ENCODE results near the gene SCYGR4. TPM values are rescaled to one million over a fixed set of nuclear protein-coding genes. Genes with fewer than 3 reads are reported as not detected.

The SCYGR4 gene
- total RNA-seq, 1 donor from 2014 or later: not detected

GRCh38 chr2:227602358-227602757 is 14.9 kb upstream of the SCYGR4 start:
- Histone ChIP-seq H3K36me3 (no peaks in the 10 kb centered on the region), H3K4me3 (no peak overlapping the region), H3K27ac (no peak overlapping the region), H3K27me3 (no peaks in the 10 kb centered on the region), H3K9me3 (no peaks in the 10 kb centered on the region), H3K4me1 (no peaks in the 10 kb centered on the region)
- TF ChIP-seq POLR2AphosphoS5 (IDR thresholded peaks at IDR 0.05; ENCODE audit: insufficient read depth in 1 of 2, low read depth in 1 of 2): no peak
- TF ChIP-seq, protein P1, sequence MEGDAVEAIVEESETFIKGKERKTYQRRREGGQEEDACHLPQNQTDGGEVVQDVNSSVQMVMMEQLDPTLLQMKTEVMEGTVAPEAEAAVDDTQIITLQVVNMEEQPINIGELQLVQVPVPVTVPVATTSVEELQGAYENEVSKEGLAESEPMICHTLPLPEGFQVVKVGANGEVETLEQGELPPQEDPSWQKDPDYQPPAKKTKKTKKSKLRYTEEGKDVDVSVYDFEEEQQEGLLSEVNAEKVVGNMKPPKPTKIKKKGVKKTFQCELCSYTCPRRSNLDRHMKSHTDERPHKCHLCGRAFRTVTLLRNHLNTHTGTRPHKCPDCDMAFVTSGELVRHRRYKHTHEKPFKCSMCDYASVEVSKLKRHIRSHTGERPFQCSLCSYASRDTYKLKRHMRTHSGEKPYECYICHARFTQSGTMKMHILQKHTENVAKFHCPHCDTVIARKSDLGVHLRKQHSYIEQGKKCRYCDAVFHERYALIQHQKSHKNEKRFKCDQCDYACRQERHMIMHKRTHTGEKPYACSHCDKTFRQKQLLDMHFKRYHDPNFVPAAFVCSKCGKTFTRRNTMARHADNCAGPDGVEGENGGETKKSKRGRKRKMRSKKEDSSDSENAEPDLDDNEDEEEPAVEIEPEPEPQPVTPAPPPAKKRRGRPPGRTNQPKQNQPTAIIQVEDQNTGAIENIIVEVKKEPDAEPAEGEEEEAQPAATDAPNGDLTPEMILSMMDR (IDR thresholded peaks at IDR 0.05): no peak
- no peak for TF ChIP-seq POLR2A (IDR thresholded peaks at IDR 0.05)
- intact Hi-C loops (cut with DNase I): no loop called here
- DNase-seq (ENCODE audit: extremely low spot score in 2 of 2): no peak

DNA sequence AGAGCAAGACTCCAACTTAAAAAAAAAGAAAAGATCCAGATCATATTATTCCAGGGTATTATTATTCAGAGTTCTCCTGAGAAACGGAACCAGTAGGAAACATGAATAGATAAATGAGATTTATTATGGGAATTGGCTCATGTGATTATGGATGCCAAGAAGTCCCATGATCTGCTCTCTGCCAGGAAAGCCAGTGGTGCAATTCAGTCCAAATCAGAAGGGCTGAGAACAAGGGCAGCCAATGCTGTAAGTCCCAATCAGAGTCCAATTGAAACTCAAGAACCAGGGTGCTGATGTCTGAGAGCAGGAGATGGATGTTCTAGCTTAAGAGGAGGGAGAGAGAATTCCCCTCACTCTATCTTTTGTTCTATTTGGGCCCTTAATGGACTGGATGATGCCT is 10.8 kb upstream of the SCYGR4 start:
- no peak for DNase-seq (ENCODE audit: extremely low spot score in 2 of 2)
- intact Hi-C loops (cut with DNase I): no loop called here
- H3K27me3 ChIP-seq: no peaks in the 10 kb centered on the region
- H3K4me1 ChIP-seq: no peaks in the 10 kb centered on the region
- no peaks in the 10 kb centered on the region for H3K36me3 ChIP-seq
- H3K9me3 ChIP-seq: no peaks in the 10 kb centered on the region
- H3K4me3 ChIP-seq: no peak overlapping the region
- no peak for TF ChIP-seq POLR2A (IDR thresholded peaks at IDR 0.05)
- TF ChIP-seq, protein P1 (IDR thresholded peaks at IDR 0.05): no peak
- no peak for TF ChIP-seq POLR2AphosphoS5 (IDR thresholded peaks at IDR 0.05; ENCODE audit: insufficient read depth in 1 of 2, low read depth in 1 of 2)
- no peak overlapping the region for H3K27ac ChIP-seq

- DNase-seq (ENCODE audit: extremely low spot score in 2 of 2): no peak
- Histone ChIP-seq H3K27ac (no peak overlapping the region), H3K27me3 (no peaks in the 10 kb centered on the region), H3K9me3 (no peaks in the 10 kb centered on the region), H3K4me1 (no peaks in the 10 kb centered on the region), H3K4me3 (no peak overlapping the region), H3K36me3 (no peaks in the 10 kb centered on the region)
- intact Hi-C loops (cut with DNase I): no loop called here
- TF ChIP-seq, protein P1 (IDR thresholded peaks at IDR 0.05): no peak
- no peak for TF ChIP-seq POLR2AphosphoS5 (IDR thresholded peaks at IDR 0.05; ENCODE audit: insufficient read depth in 1 of 2, low read depth in 1 of 2)
- TF ChIP-seq POLR2A (IDR thresholded peaks at IDR 0.05): no peak
These were observed 9.4 kb upstream of the SCYGR4 start for GRCh38 chr2:227607941-227608340.

DNA sequence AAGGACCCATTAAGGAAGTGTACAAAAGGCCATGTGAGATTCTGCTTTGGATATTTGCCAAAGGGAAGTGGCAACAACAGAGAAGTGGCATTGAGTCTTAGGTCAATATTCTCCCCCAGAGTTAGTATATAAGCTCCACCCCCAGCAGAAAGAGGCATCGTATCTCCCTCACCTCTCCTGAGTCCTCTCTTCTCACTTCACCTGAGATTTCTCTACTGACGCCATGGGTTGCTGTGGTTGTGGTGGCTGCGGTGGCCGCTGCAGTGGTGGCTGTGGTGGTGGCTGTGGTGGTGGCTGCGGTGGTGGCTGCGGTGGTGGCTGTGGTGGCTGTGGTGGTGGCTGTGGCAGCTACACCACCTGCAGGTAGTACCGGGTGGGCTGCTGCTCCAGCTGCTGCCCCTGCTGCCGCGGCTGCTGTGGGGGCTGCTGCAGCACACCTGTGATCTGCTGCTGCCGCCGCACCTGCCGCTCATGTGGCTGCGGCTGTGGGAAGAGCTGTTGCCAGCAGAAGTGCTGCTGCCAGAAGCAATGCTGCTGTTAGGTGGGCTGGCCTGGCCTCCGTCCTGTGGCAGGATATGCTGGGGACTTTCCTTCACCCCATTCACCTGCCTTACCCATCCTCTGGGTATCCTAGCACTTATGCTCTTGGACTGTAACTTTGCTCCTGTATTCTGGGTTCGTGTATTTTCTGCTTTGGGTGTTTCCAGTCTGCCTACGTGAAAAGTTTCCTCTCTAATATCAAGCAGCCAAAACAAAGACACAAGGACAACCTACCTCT is 8.5 kb upstream of the SCYGR4 start:
- Histone ChIP-seq H3K4me1 (no peaks in the 10 kb centered on the region), H3K4me3 (no peak overlapping the region), H3K27me3 (no peaks in the 10 kb centered on the region), H3K27ac (no peak overlapping the region), H3K9me3 (no peaks in the 10 kb centered on the region), H3K36me3 (no peaks in the 10 kb centered on the region)
- no peak for TF ChIP-seq POLR2A (IDR thresholded peaks at IDR 0.05)
- TF ChIP-seq, protein P1 (IDR thresholded peaks at IDR 0.05): no peak
- no peak for TF ChIP-seq POLR2AphosphoS5 (IDR thresholded peaks at IDR 0.05; ENCODE audit: insufficient read depth in 1 of 2, low read depth in 1 of 2)
- intact Hi-C loops (cut with DNase I): no loop called here
- no peak for DNase-seq (ENCODE audit: extremely low spot score in 2 of 2)

GRCh38 chr2:227610123-227610522 is 7.2 kb upstream of the SCYGR4 start:
- no peaks in the 10 kb centered on the region for H3K27me3 ChIP-seq
- intact Hi-C loops (cut with DNase I): no loop called here
- H3K36me3 ChIP-seq: no peaks in the 10 kb centered on the region
- H3K27ac ChIP-seq: no peak overlapping the region
- H3K4me3 ChIP-seq: no peak overlapping the region
- H3K9me3 ChIP-seq: no peaks in the 10 kb centered on the region
- no peak for DNase-seq (ENCODE audit: extremely low spot score in 2 of 2)
- no peaks in the 10 kb centered on the region for H3K4me1 ChIP-seq
- no peak for TF ChIP-seq POLR2AphosphoS5 (IDR thresholded peaks at IDR 0.05; ENCODE audit: insufficient read depth in 1 of 2, low read depth in 1 of 2)
- no peak for TF ChIP-seq POLR2A (IDR thresholded peaks at IDR 0.05)
- TF ChIP-seq, protein P1 (IDR thresholded peaks at IDR 0.05): no peak

All from vagina (tissue), 2 donors.